DOHH2 (cell line): Measurements from ENCODE around the gene GAK.

Experiments used
- H3F3A ChIP-seq: fragments of 200-600 bp; sonication (generic), shearing (Covaris generic); 2 replicates; pipeline ENCODE4 v1.6.0; 2016; ENCODE audit warnings: antibody characterized with exemption, mild to moderate bottlenecking; ENCODE audit not compliant: control insufficient read depth, insufficient read depth
- H3K27ac ChIP-seq: fragments of 200-600 bp; sonication (generic); 2 replicates; pipeline ENCODE4 v1.5.1; 2014; ENCODE audit warnings: low read depth, mild to moderate bottlenecking, low read length, moderate library complexity
- H3K27me3 ChIP-seq: fragments of 200-600 bp; sonication (generic); 2 replicates; pipeline ENCODE4 v1.6.1; 2014; ENCODE audit warnings: mild to moderate bottlenecking, low read length, mixed read lengths; ENCODE audit not compliant: control insufficient read depth
- H3K36me3 ChIP-seq: fragments of 200-600 bp; sonication (generic); 2 replicates; pipeline ENCODE4 v1.6.1; 2014; ENCODE audit warnings: mild to moderate bottlenecking, low read length, moderate library complexity, mixed read lengths; ENCODE audit not compliant: control insufficient read depth
- H3K4me1 ChIP-seq: fragments of 200-600 bp; sonication (generic); 2 replicates; pipeline ENCODE4 v1.6.1; 2014; ENCODE audit warnings: mild to moderate bottlenecking, low read length, mixed read lengths; ENCODE audit not compliant: control insufficient read depth
- H3K4me2 ChIP-seq: fragments of 200-600 bp; sonication (generic); 2 replicates; pipeline ENCODE4 v1.6.0; 2014; ENCODE audit warnings: mild to moderate bottlenecking, low read length, moderate library complexity
- H3K4me3 ChIP-seq: fragments of 200-600 bp; sonication (generic); 2 replicates; pipeline ENCODE4 v1.5.1; 2014; ENCODE audit warnings: mild to moderate bottlenecking, low read length, mixed read lengths
- H3K79me2 ChIP-seq: fragments of 200-600 bp; sonication (generic); 2 replicates; pipeline ENCODE4 v1.6.1; 2014; ENCODE audit warnings: mild to moderate bottlenecking, low read length, mixed read lengths; ENCODE audit not compliant: control insufficient read depth
- H3K9me2 ChIP-seq: fragments of 200-600 bp; sonication (generic); replicated peaks from 2 replicates; pipeline ENCODE4 v1.6.1; 2014; ENCODE audit warnings: mild to moderate bottlenecking, low read length, mixed read lengths; ENCODE audit not compliant: control insufficient read depth
- H3K9me3 ChIP-seq: fragments of 200-600 bp; sonication (generic); 2 replicates; pipeline ENCODE4 v1.6.1; 2014; ENCODE audit warnings: antibody characterized with exemption, low read length, mixed read lengths; ENCODE audit not compliant: control insufficient read depth, insufficient read depth
- H4K20me1 ChIP-seq: fragments of 200-600 bp; sonication (generic); 2 replicates; pipeline ENCODE4 v1.6.0; 2014; ENCODE audit warnings: low read depth, mild to moderate bottlenecking, antibody characterized with exemption, low read length, moderate library complexity; ENCODE audit not compliant: control insufficient read depth, insufficient read depth
- CTCF ChIP-seq: fragments of 200-600 bp; sonication (generic); IDR thresholded peaks from one replicate; pipeline ENCODE4 v1.5.1; 2014; ENCODE audit warnings: antibody characterized with exemption, mild to moderate bottlenecking, low read depth, low read length; ENCODE audit not compliant: poor library complexity, severe bottlenecking
- EZH2phosphoT487 ChIP-seq: fragments of 200-600 bp; sonication (generic); IDR thresholded peaks from 2 replicates; pipeline ENCODE4 v1.6.1; 2017; ENCODE audit warnings: borderline replicate concordance, mild to moderate bottlenecking, antibody characterized with exemption, low read length, moderate library complexity, mixed read lengths

GAK gene

GRCh38 chr4:907691-908425, 24.3 kb downstream of the GAK start:
- Histone ChIP-seq H3K9me3 (peaks cover 12% of the 10 kb centered on the region; the same call in 1 of the 2 replicates), H3K79me2 (peaks cover 6% of the 10 kb centered on the region; the same call in 1 of the 2 replicates), H3F3A (0 out of 2 replicates have a peak, but pooled peaks cover 6% of the 10 kb centered on the region), H4K20me1 (0 out of 2 replicates have a peak, but pooled peaks cover 4% of the 10 kb centered on the region), H3K27me3 (no peaks in the 10 kb centered on the region), H3K36me3 (peaks cover 39% of the 10 kb centered on the region), H3K4me3 (no peak overlapping the region), H3K4me2 (no peak overlapping the region), H3K4me1 (no peaks in the 10 kb centered on the region), H3K9me2 (no peaks in the 10 kb centered on the region), H3K27ac (no peak overlapping the region)
- TF ChIP-seq EZH2phosphoT487 (no peak), CTCF (no peak)

GRCh38 chr4:907103-907400, 25.1 kb downstream of the GAK start:
- Histone ChIP-seq H3K27me3 (no peaks in the 10 kb centered on the region), H3K27ac (no peak overlapping the region), H3K9me2 (no peaks in the 10 kb centered on the region), H3K36me3 (peaks cover 35% of the 10 kb centered on the region), H3K4me2 (no peak overlapping the region), H3F3A (0 out of 2 replicates have a peak, but pooled peaks cover 6% of the 10 kb centered on the region), H3K4me3 (no peak overlapping the region), H4K20me1 (no peaks in the 10 kb centered on the region), H3K4me1 (no peaks in the 10 kb centered on the region), H3K79me2 (peaks cover 6% of the 10 kb centered on the region; the same call in 1 of the 2 replicates), H3K9me3 (peaks cover 12% of the 10 kb centered on the region; the same call in 1 of the 2 replicates)
- no peak for TF ChIP-seq CTCF
- TF ChIP-seq EZH2phosphoT487 = no peak

GRCh38 chr4:906339-907102, 25.6 kb downstream of the GAK start:
- Histone ChIP-seq H3K36me3 (peaks cover 31% of the 10 kb centered on the region), H3K4me1 (no peaks in the 10 kb centered on the region), H3K9me2 (no peaks in the 10 kb centered on the region), H3K4me3 (no peak overlapping the region), H3K27me3 (no peaks in the 10 kb centered on the region), H3K27ac (no peak overlapping the region), H3F3A (0 out of 2 replicates have a peak, but pooled peaks cover 6% of the 10 kb centered on the region), H3K4me2 (no peak overlapping the region), H4K20me1 (no peaks in the 10 kb centered on the region), H3K9me3 (peaks cover 12% of the 10 kb centered on the region; the same call in 1 of the 2 replicates), H3K79me2 (peaks cover 6% of the 10 kb centered on the region; the same call in 1 of the 2 replicates)
- TF ChIP-seq EZH2phosphoT487 (no peak), CTCF (no peak)
